ENCODE results near the gene EVA1A. TPM values are rescaled to one million over a fixed set of nuclear protein-coding genes. Genes with fewer than 3 reads are reported as not detected.

Gene EVA1A
- total RNA-seq, 2 donors from 2014 or later: 1.2 to 1.8 TPM

- H3K27me3 Mint-ChIP-seq (ENCODE audit: insufficient read depth): no peaks in the 10 kb centered on the region
- H3K9ac ChIP-seq (ENCODE audit: extremely low read depth, low read length, poor library complexity, severe bottlenecking): no peak overlapping the region
- peak; percentile 13 for DNase-seq
- no peak overlapping the region for H3K4me3 ChIP-seq (ENCODE audit: low read length)
- no peaks in the 10 kb centered on the region for H3K36me3 ChIP-seq (ENCODE audit: control insufficient read depth, insufficient read depth, low read length)
- TF ChIP-seq, protein P1, sequence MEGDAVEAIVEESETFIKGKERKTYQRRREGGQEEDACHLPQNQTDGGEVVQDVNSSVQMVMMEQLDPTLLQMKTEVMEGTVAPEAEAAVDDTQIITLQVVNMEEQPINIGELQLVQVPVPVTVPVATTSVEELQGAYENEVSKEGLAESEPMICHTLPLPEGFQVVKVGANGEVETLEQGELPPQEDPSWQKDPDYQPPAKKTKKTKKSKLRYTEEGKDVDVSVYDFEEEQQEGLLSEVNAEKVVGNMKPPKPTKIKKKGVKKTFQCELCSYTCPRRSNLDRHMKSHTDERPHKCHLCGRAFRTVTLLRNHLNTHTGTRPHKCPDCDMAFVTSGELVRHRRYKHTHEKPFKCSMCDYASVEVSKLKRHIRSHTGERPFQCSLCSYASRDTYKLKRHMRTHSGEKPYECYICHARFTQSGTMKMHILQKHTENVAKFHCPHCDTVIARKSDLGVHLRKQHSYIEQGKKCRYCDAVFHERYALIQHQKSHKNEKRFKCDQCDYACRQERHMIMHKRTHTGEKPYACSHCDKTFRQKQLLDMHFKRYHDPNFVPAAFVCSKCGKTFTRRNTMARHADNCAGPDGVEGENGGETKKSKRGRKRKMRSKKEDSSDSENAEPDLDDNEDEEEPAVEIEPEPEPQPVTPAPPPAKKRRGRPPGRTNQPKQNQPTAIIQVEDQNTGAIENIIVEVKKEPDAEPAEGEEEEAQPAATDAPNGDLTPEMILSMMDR (conservative IDR thresholded peaks at IDR 0.05): no peak
- H3K27me3 ChIP-seq (ENCODE audit: control insufficient read depth, insufficient read depth, low read length, poor library complexity, severe bottlenecking): no peaks in the 10 kb centered on the region
- H3K4me3 Mint-ChIP-seq: no peak overlapping the region
- no peaks in the 10 kb centered on the region for H3K9me3 ChIP-seq (ENCODE audit: control insufficient read depth, low read length)
- no peaks in the 10 kb centered on the region for H3K36me3 Mint-ChIP-seq (ENCODE audit: low read depth)
- 91 to 100% methylated on average over 2 of the region's 2 CpGs for WGBS, 2 experiments (ENCODE audit: insufficient coverage in 1 of 2, insufficient read length in 1 of 2)
- H3K27ac ChIP-seq (ENCODE audit: low read depth, low read length): no peak overlapping the region
- H3K27ac Mint-ChIP-seq: no peak overlapping the region
- no peaks in the 10 kb centered on the region for H3K9me3 Mint-ChIP-seq
- H3K4me1 ChIP-seq (ENCODE audit: control insufficient read depth, insufficient read depth, low read length): peaks cover 2% of the 10 kb centered on the region
- peaks cover 25% of the 10 kb centered on the region for H3K4me1 Mint-ChIP-seq
Measured at GRCh38 chr2:75549401-75550253, 11.1 kb downstream of the EVA1A start.

GRCh38 chr2:75548036-75548573 lies 12.6 kb downstream of the EVA1A start:
- Histone ChIP-seq H3K36me3 (ENCODE audit: control insufficient read depth, insufficient read depth, low read length) (no peaks in the 10 kb centered on the region), H3K27ac (ENCODE audit: low read depth, low read length) (no peak overlapping the region), H3K4me3 (ENCODE audit: low read length) (no peak overlapping the region), H3K9me3 (ENCODE audit: control insufficient read depth, low read length) (no peaks in the 10 kb centered on the region), H3K4me1 (ENCODE audit: control insufficient read depth, insufficient read depth, low read length) (peaks cover 2% of the 10 kb centered on the region), H3K27me3 (ENCODE audit: control insufficient read depth, insufficient read depth, low read length, poor library complexity, severe bottlenecking) (no peaks in the 10 kb centered on the region), H3K9ac (ENCODE audit: extremely low read depth, low read length, poor library complexity, severe bottlenecking) (no peak overlapping the region)
- no peaks in the 10 kb centered on the region for H3K9me3 Mint-ChIP-seq
- H3K27me3 Mint-ChIP-seq (ENCODE audit: insufficient read depth): no peaks in the 10 kb centered on the region
- DNase-seq: peak; percentile 55
- no peak overlapping the region for H3K4me3 Mint-ChIP-seq
- TF ChIP-seq, protein P1 (conservative IDR thresholded peaks at IDR 0.05): no peak
- no peaks in the 10 kb centered on the region for H3K36me3 Mint-ChIP-seq (ENCODE audit: low read depth)
- no peak overlapping the region for H3K27ac Mint-ChIP-seq
- H3K4me1 Mint-ChIP-seq: peaks cover 24% of the 10 kb centered on the region
- 73 to 100% methylated on average over 1 to 2 of the region's 2 CpGs for WGBS, 2 experiments (ENCODE audit: insufficient coverage in 1 of 2, insufficient read length in 1 of 2)

- Histone ChIP-seq H3K4me3 (ENCODE audit: low read length) (no peak overlapping the region), H3K4me1 (ENCODE audit: control insufficient read depth, insufficient read depth, low read length) (peaks cover 2% of the 10 kb centered on the region), H3K9ac (ENCODE audit: extremely low read depth, low read length, poor library complexity, severe bottlenecking) (no peak overlapping the region), H3K27me3 (ENCODE audit: control insufficient read depth, insufficient read depth, low read length, poor library complexity, severe bottlenecking) (no peaks in the 10 kb centered on the region), H3K9me3 (ENCODE audit: control insufficient read depth, low read length) (no peaks in the 10 kb centered on the region), H3K36me3 (ENCODE audit: control insufficient read depth, insufficient read depth, low read length) (no peaks in the 10 kb centered on the region), H3K27ac (ENCODE audit: low read depth, low read length) (no peak overlapping the region)
- Mint-ChIP-seq H3K27ac (no peak overlapping the region), H3K27me3 (ENCODE audit: insufficient read depth) (no peaks in the 10 kb centered on the region), H3K4me3 (no peak overlapping the region), H3K9me3 (no peaks in the 10 kb centered on the region), H3K4me1 (peaks cover 24% of the 10 kb centered on the region), H3K36me3 (ENCODE audit: low read depth) (no peaks in the 10 kb centered on the region)
- peak; percentile 18 for DNase-seq
- 87 to 95% methylated on average over 3 to 4 of the region's 4 CpGs for WGBS, 2 experiments (ENCODE audit: insufficient coverage in 1 of 2, insufficient read length in 1 of 2)
- TF ChIP-seq, protein P1 (conservative IDR thresholded peaks at IDR 0.05): no peak
Measured at GRCh38 chr2:75547345-75548035, 13.2 kb downstream of the EVA1A start.
